OCI-LY7 (cell line): ENCODE results near the gene SNCAIP. TPM values are rescaled to one million over a fixed set of nuclear protein-coding genes. Genes with fewer than 3 reads are reported as not detected.

Experiments used
- BruUV-seq: library from RNA; stranded (reverse); fragments of 400-500 nt; replicated peaks from 2 replicates; lab custom pipeline; 2021; lab: Mats Ljungman, UMichigan
- CTCF ChIA-PET: fragments of 300-600 bp; sonication (Branson Sonifier 250); formaldehyde crosslinking; loops from one replicate; lab custom pipeline; 2022; ENCODE audit warnings: antibody characterized with exemption; ENCODE audit not compliant: unreplicated experiment; lab: Charles Lee
- POLR2A ChIA-PET: fragments of 300-600 bp; sonication (Branson Sonifier 250); formaldehyde crosslinking; loops from one replicate; lab custom pipeline; 2022; ENCODE audit warnings: antibody characterized with exemption; lab: Charles Lee
- DNase-seq: peaks from one replicate; pipeline ENCODE4 v3.0.0-alpha.2; 2015; ENCODE audit warnings: low spot score
- H2AFZ ChIP-seq: fragments of 200-600 bp; sonication (generic), shearing (Covaris generic); 2 replicates; pipeline ENCODE4 v1.6.1; 2014; ENCODE audit warnings: mild to moderate bottlenecking, antibody characterized with exemption, low read length, moderate library complexity
- H3K27ac ChIP-seq: fragments of 200-600 bp; sonication (generic); 2 replicates; pipeline ENCODE4 v1.5.1; 2014; ENCODE audit warnings: mixed run types, low read depth, mild to moderate bottlenecking, moderate library complexity, low read length, inconsistent platforms; ENCODE audit not compliant: poor library complexity, severe bottlenecking
- H3K36me3 ChIP-seq: fragments of 200-600 bp; sonication (generic); 2 replicates; pipeline ENCODE4 v1.6.1; 2014; ENCODE audit warnings: mild to moderate bottlenecking, antibody characterized with exemption, low read length, moderate library complexity, mixed read lengths; ENCODE audit not compliant: insufficient read depth
- H3K4me1 ChIP-seq: fragments of 200-600 bp; sonication (generic); 2 replicates; pipeline ENCODE4 v1.5.1; 2014; ENCODE audit warnings: mild to moderate bottlenecking, low read length; ENCODE audit not compliant: insufficient read depth, poor library complexity, severe bottlenecking
- H3K4me2 ChIP-seq: fragments of 200-600 bp; sonication (generic); 2 replicates; pipeline ENCODE4 v1.6.1; 2014; ENCODE audit warnings: mild to moderate bottlenecking, low read length
- H3K4me3 ChIP-seq: fragments of 200-600 bp; sonication (generic); 2 replicates; pipeline ENCODE4 v1.5.1; 2014; ENCODE audit warnings: mild to moderate bottlenecking, low read depth, low read length; ENCODE audit not compliant: poor library complexity, severe bottlenecking
- H3K79me2 ChIP-seq: fragments of 200-600 bp; sonication (generic); 2 replicates; pipeline ENCODE4 v1.6.1; 2016; ENCODE audit warnings: low read depth, mild to moderate bottlenecking, low read length, moderate library complexity, mixed read lengths; ENCODE audit not compliant: insufficient read depth
- H3K9me2 ChIP-seq: fragments of 200-600 bp; sonication (generic); 2 replicates; pipeline ENCODE4 v1.6.1; 2016; ENCODE audit warnings: mild to moderate bottlenecking, low read length, mixed read lengths; ENCODE audit not compliant: insufficient read depth
- H3K9me3 ChIP-seq: fragments of 200-600 bp; sonication (generic); 2 replicates; pipeline ENCODE4 v1.6.1; 2014; ENCODE audit warnings: mild to moderate bottlenecking, mixed run types, low read length, mixed read lengths
- H4K20me1 ChIP-seq: fragments of 200-600 bp; sonication (generic); 2 replicates; pipeline ENCODE4 v1.6.1; 2014; ENCODE audit warnings: mild to moderate bottlenecking, antibody characterized with exemption, low read length, moderate library complexity, mixed read lengths; ENCODE audit not compliant: insufficient read depth
- EZH2phosphoT487 ChIP-seq: fragments of 200-600 bp; sonication (generic); IDR thresholded peaks from 2 replicates; pipeline ENCODE4 v1.6.1; 2018; ENCODE audit warnings: low read depth, borderline replicate concordance, mild to moderate bottlenecking, mixed run types, antibody characterized with exemption, low read length, moderate library complexity, mixed read lengths
- intact Hi-C: fragments of 100-400 bp; cut with micrococcal nuclease; formaldehyde crosslinking; loops from one replicate; pipeline ENCODE4 v1.10.0; 2022; ENCODE audit not compliant: unreplicated experiment
- total RNA-seq, 2 experiments: library from RNA; depleted of rRNA in 1 of 2; stranded (reverse); fragments of >200 nt in 1 of 2; shearing (Covaris generic) in 1 of 2; gene quantifications; 2 replicates each; pipeline ENCODE4 v1.2.3, GENCODE V29; 2014 to 2022
- TF ChIP-seq, protein P1 (sequence below): fragments of 200-600 bp; sonication (generic); conservative IDR thresholded peaks from 2 replicates; pipeline ENCODE4 v1.5.1; 2014; ENCODE audit warnings: mild to moderate bottlenecking, antibody characterized with exemption, low read length, moderate library complexity, mixed read lengths

SNCAIP gene
- total RNA-seq, 2 experiments from 2014 or later: not detected

DNA sequence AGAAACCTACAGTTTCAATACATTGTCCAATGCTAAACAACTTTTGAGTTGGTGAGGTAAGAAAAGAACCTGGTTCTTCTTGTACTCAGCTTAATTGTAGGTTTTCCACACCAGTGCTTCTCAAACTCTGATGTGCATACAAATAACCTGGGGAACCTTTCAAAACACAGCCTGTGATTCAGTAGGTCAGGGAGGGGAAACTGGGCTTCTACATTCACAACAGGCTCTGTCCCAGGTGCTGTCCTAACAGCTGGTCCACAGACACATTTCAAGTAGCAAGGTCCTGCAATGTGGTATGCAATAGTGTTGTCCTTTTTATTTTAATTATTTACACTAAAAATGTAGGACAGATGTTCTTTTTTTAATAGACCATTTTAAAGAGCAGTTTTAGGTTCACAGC is 47.4 kb upstream of the SNCAIP start:
- H3K4me3 ChIP-seq: no peak overlapping the region
- no peak overlapping the region for H3K4me2 ChIP-seq
- no peak overlapping the region for H3K27ac ChIP-seq
- POLR2A ChIA-PET: no interaction called here
- DNase-seq: no peak
- H4K20me1 ChIP-seq: no peaks in the 10 kb centered on the region
- TF ChIP-seq EZH2phosphoT487: no peak
- intact Hi-C loops: no loop called here
- H3K4me1 ChIP-seq: no peaks in the 10 kb centered on the region
- H3K9me3 ChIP-seq: no peaks in the 10 kb centered on the region
- CTCF ChIA-PET: no interaction called here
- no TSS peak for BruUV-seq
- no peaks in the 10 kb centered on the region for H3K79me2 ChIP-seq
- no peaks in the 10 kb centered on the region for H3K9me2 ChIP-seq
- H3K36me3 ChIP-seq: no peaks in the 10 kb centered on the region
- H2AFZ ChIP-seq: no peak overlapping the region

DNA sequence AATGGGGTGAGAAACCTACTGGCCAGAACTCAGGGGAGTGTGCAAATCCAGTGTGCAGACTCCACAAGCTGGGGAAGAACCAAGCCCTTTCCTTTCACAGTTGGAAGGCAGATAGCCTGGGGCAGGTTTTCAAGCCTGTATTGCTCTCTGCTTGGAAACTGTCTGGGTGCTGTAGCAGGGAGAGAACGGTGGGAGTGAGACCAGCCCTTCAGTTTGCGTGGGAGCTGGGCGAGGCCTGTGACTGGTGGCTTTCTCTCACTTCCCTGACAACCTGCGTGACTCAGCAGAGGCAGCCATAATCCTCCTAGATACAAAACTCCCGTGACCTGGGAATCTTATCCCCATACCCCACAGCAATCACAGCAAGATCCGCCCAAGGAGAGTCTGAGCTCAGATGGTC is 44.9 kb upstream of the SNCAIP start:
- Histone ChIP-seq H3K79me2 (no peaks in the 10 kb centered on the region), H3K4me1 (no peaks in the 10 kb centered on the region), H4K20me1 (no peaks in the 10 kb centered on the region), H3K9me2 (no peaks in the 10 kb centered on the region), H3K27ac (no peak overlapping the region), H3K36me3 (no peaks in the 10 kb centered on the region), H3K4me2 (no peak overlapping the region), H3K9me3 (no peaks in the 10 kb centered on the region), H3K4me3 (no peak overlapping the region), H2AFZ (no peak overlapping the region)
- BruUV-seq: no TSS peak
- ChIA-PET CTCF (no interaction called here), POLR2A (interaction anchor here (0.6 kb wide), 1 partner anchor 52 kb away, joined by 5 read pairs; no protein-coding TSS in a partner anchor)
- no peak for DNase-seq
- intact Hi-C loops: no loop called here
- TF ChIP-seq EZH2phosphoT487: no peak
- TF ChIP-seq, protein P1, sequence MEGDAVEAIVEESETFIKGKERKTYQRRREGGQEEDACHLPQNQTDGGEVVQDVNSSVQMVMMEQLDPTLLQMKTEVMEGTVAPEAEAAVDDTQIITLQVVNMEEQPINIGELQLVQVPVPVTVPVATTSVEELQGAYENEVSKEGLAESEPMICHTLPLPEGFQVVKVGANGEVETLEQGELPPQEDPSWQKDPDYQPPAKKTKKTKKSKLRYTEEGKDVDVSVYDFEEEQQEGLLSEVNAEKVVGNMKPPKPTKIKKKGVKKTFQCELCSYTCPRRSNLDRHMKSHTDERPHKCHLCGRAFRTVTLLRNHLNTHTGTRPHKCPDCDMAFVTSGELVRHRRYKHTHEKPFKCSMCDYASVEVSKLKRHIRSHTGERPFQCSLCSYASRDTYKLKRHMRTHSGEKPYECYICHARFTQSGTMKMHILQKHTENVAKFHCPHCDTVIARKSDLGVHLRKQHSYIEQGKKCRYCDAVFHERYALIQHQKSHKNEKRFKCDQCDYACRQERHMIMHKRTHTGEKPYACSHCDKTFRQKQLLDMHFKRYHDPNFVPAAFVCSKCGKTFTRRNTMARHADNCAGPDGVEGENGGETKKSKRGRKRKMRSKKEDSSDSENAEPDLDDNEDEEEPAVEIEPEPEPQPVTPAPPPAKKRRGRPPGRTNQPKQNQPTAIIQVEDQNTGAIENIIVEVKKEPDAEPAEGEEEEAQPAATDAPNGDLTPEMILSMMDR: no peak

DNA sequence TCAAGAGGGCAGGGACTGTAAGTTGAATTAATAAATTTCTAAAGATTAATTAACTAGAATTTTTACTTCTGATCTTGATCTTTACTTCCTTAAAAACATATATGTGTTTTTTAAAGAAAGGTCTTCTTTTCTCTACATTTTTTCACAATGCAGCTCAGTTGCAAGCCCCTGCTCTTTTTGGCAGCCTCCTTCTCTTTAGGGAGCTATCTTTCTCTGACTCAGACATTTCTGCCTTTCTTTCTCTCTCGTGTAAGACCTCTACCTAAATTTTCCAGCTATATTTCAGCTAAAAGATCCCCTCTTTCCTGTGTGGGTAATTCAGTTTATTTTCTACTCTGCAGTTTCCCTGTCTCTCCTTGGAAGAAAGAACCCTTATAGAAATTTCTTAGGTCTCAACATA is 38.3 kb upstream of the SNCAIP start:
- no peak overlapping the region for H3K4me3 ChIP-seq
- no peaks in the 10 kb centered on the region for H3K79me2 ChIP-seq
- intact Hi-C loops: no loop called here
- POLR2A ChIA-PET: interaction anchor here (0.6 to 1.1 kb wide), 3 partner anchors 13 to 209 kb away, joined by 3 to 4 read pairs (median 3); no protein-coding TSS in a partner anchor
- H3K4me1 ChIP-seq: no peaks in the 10 kb centered on the region
- no peaks in the 10 kb centered on the region for H3K9me2 ChIP-seq
- no peak for DNase-seq
- H3K27ac ChIP-seq: no peak overlapping the region
- no peak overlapping the region for H3K4me2 ChIP-seq
- BruUV-seq: no TSS peak
- no peak for TF ChIP-seq EZH2phosphoT487
- TF ChIP-seq, protein P1: no peak
- H4K20me1 ChIP-seq: no peaks in the 10 kb centered on the region
- no peak overlapping the region for H2AFZ ChIP-seq
- no peaks in the 10 kb centered on the region for H3K9me3 ChIP-seq
- no peaks in the 10 kb centered on the region for H3K36me3 ChIP-seq
- CTCF ChIA-PET: no interaction called here
